ENCODE results near the gene EFHD1.

EFHD1 gene

GRCh38 chr2:232658217-232658785, 24.9 kb downstream of the EFHD1 start:
- no peak overlapping the region for H3K4me3 ChIP-seq (replicated peaks; ENCODE audit: insufficient read depth, low read length)
- TF ChIP-seq POLR2AphosphoS5 (IDR thresholded peaks at IDR 0.05; ENCODE audit: low read depth) = no peak
- TF ChIP-seq CTCF (IDR thresholded peaks at IDR 0.05; ENCODE audit: insufficient read depth, low read length) = peak; percentile 34
- TF ChIP-seq REST (IDR thresholded peaks at IDR 0.05; ENCODE audit: insufficient replicate concordance, low read depth) = no peak
- no peak overlapping the region for H3K27ac ChIP-seq (replicated peaks)
- DNase-seq (ENCODE audit: low read depth in 1 of 2, low spot score in 1 of 2) = peak; percentile 22 to 73
- H3K27me3 ChIP-seq (ENCODE audit: insufficient read depth, poor library complexity, severe bottlenecking) = no peaks in the 10 kb centered on the region

GRCh38 chr2:232659359-232659758, 26.0 kb downstream of the EFHD1 start:
- TF ChIP-seq POLR2AphosphoS5 (IDR thresholded peaks at IDR 0.05; ENCODE audit: low read depth) (no peak), GABPA (IDR thresholded peaks at IDR 0.05; ENCODE audit: low read depth) (no peak), REST (IDR thresholded peaks at IDR 0.05; ENCODE audit: insufficient replicate concordance, low read depth) (no peak), SPI1 (IDR thresholded peaks at IDR 0.05; ENCODE audit: borderline replicate concordance, low read depth) (no peak), CTCF (IDR thresholded peaks at IDR 0.05; ENCODE audit: insufficient read depth, low read length) (no peak)
- Histone ChIP-seq H3K27me3 (ENCODE audit: insufficient read depth, poor library complexity, severe bottlenecking) (no peaks in the 10 kb centered on the region), H3K4me3 (replicated peaks; ENCODE audit: insufficient read depth, low read length) (no peak overlapping the region), H3K27ac (replicated peaks) (no peak overlapping the region)
- no peak for DNase-seq (ENCODE audit: low read depth in 1 of 2, low spot score in 1 of 2)

GRCh38 chr2:232662486-232663260, 29.3 kb downstream of the EFHD1 start:
- TF ChIP-seq CTCF (IDR thresholded peaks at IDR 0.05; ENCODE audit: insufficient read depth, low read length) = no peak
- no peak for TF ChIP-seq SPI1 (IDR thresholded peaks at IDR 0.05; ENCODE audit: borderline replicate concordance, low read depth)
- TF ChIP-seq POLR2AphosphoS5 (IDR thresholded peaks at IDR 0.05; ENCODE audit: low read depth) = no peak
- TF ChIP-seq GABPA (IDR thresholded peaks at IDR 0.05; ENCODE audit: low read depth) = no peak
- TF ChIP-seq REST (IDR thresholded peaks at IDR 0.05; ENCODE audit: insufficient replicate concordance, low read depth) = no peak
- no peak for DNase-seq (ENCODE audit: low read depth in 1 of 2, low spot score in 1 of 2)
- H3K4me3 ChIP-seq (replicated peaks; ENCODE audit: insufficient read depth, low read length) = no peak overlapping the region
- H3K27ac ChIP-seq (replicated peaks) = no peak overlapping the region
- H3K27me3 ChIP-seq (ENCODE audit: insufficient read depth, poor library complexity, severe bottlenecking) = no peaks in the 10 kb centered on the region
